CD1c-positive myeloid dendritic cell (primary cell): ENCODE measurements around the gene COBL.
"Not testable (repeated sequence)": the region's sequence is repeated elsewhere in the genome, so short reads cannot be mapped to it uniquely, and the experiment has no call there.

Experiments
- DNase-seq: peaks from one replicate; pipeline ENCODE4 v3.0.0-alpha.2; 2016; ENCODE audit errors: extremely low spot score

Gene COBL

DNA sequence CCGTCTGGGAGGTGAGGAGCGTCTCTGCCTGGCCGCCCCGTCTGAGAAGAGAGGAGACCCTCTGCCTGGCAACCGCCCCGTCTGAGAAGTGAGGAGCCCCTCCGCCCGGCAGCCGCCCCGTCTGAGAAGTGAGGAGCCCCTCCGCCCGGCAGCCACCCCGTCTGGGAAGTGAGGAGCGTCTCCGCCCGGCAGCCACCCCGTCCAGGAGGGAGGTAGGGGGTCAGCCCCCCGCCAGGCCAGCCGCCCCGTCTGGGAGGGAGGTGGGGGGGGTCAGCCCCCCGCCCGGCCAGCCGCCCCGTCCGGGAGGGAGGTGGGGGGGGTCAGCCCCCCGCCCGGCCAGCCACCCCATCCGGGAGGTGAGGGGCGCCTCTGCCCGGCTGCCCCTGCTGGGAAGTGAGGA lies 108.5 kb downstream of the COBL start:
- DNase-seq: not testable (repeated sequence)

DNA sequence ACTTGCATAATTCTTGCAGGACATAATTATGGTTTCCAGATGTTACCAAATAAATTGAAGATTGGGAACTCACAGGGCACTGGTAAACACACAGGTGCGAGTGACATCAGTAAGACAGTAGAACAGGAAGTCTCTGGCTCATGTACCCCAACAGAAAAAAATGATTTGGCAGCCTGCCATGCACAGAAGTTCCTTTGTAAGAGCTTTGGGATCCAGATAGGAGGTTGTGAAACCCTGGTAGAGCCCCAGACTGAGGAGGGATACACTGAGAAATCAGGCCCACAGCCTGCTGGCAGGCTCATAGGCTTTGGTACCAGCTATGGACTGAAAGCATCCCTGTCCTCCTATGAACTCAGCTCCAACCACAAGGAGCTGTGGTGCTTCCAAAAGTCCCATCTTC lies 118.0 kb downstream of the COBL start:
- no peak for DNase-seq

DNA sequence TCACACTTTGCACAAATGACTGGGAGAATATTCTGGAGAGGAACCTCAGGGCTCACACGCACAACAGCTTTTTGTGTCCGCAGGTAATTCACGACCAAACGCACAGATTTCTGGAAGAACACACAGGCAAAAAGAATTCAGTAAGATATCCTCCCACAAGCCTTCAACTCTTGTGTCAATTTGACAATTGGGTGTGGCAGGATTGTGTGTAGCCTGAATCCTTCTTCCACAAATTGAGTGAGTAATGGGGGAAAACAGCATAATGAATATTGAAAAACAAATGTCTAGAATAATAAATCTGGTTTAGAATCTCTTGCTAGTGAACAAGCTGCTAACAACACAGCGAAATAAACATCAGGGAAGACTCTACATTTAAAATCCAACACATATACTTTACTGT lies 125.6 kb downstream of the COBL start:
- DNase-seq: no peak

DNA sequence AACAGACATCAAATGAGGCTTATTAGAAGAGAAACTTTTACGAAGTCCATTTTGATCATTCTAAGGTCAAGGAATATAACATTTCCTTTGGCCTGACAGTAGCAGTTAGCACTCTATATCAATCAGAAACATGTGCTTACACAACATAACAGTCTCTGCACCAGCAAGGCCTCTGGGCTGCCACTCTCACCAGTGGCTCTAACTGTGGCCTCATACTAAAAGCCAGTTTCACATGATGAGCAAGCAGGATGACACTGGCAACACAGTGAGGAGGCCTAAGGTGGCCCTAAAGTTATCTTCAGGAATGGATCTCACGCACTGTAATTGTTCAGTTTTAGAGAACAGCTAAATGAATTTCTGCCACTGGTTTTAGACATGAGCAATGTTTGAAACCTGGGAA lies 126.8 kb downstream of the COBL start:
- no peak for DNase-seq

DNA sequence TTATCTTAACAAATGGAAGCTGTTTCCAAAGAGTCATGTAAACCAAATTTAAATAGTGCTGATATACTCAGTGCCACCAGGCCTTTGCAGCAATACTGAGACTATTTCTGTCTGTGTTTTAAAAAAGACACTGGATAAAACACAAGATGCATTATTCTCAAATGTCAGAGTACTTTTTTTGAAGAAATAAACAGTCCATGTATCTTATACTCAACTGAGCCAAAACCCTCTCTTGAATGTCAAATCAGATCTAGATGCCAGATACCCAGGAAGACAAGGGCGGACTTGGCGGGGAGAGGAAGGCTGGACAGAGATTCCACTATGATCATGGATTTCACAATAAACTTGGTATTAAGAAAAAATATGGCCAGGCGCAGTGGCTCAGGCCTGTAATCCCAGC lies 127.6 kb downstream of the COBL start:
- no peak for DNase-seq

DNA sequence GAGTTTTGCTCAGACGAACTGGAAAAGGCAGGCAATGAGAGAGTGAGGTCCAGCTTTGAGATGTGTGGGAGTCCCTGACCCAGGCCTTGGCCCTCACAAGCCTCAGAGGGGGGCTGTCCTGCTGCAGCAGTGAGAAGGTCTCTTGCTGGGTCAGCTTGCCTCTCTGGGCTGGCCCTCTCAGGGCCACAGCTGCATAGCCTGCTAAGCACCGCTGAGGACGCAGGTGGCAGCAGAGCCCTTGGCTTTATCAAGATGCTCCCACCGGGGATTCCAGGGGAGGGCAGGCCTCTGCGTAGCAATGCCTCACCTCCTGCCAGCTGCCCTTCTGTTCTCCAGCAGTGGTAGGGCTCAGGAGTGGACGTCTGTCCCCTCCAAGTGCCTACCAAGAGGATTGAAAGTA lies 128.7 kb downstream of the COBL start:
- no peak for DNase-seq

DNA sequence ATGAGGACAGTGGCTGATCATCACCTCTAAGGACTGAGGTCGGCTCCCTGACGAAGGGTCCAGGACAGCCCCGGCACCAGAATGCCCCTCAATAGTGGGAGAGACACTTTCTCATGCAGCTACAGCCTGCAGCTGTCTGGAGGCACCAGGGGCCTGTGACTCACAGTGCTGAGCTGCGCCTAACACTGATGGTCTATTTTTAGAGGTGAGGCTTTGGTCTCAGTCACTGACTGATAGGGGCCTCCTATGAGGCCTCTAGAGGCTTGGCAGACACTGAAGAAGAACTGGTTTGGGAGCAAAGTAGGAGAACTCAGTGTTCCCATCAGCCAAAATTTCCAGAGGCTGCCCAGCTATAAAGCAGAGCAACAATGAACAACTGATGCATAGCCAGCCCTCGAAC lies 130.1 kb downstream of the COBL start:
- DNase-seq: no peak

DNA sequence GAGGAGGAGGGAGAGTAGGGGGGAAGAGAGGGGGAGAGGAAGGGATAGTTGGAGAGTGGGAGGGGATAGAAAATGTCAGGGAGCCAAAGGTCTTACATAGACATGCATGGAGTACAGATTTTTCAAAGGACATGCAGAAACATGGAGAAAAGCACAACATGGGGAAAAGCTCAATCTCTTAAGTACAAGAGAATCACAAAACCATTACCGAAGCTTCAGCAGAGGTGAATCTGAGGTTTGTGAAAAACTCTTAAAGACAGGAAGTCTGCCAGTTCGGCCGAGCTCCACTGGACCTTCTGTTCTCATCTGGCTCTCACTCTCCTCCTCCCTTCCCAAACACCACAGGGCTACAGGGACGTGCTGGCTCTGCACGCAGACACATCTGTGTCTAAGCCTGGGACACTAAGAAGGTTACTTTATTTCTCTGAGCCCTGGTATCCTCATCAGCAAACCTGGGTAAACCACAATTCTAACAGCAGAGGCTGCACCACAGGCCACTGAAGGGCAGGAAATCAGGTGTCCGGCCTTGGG lies 133.9 kb downstream of the COBL start:
- no peak for DNase-seq

DNA sequence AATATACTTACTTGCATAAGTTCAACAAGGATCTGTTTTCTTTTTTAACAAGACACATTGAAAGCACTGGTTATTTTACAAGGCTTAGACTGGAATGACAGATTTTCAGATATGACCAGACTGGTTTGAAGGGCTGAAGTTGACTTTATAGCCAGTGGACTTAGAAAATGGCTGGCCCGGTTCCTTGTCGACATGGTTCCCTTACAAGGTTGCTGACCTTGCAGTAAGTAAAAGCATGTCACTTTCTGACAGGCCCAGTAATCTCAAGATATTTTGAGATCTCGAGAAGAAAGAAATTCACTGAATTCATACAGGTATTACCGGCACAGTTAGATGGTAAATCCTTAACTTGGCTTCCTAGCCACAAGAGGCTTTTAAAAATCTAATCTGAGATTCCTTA lies 136.5 kb downstream of the COBL start:
- no peak for DNase-seq

DNA sequence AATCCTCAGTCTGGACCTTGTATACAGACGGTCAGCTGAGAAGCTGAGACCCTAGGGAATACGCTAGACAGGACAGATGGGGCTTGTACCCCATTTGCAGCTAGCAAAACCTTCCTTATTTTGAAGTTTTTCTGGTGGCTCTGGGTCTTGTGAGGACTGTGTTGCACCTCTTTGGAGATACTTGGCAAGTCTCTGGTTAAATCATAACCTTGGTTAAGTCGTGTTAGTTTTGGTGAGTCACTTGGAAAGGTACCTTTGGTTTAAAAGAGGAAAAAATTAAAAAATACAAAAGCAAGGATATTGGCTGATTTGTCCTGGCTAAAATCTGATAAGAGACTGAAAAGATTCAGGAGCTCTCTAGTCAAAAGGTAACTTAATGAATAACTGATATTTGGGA lies 140.6 kb downstream of the COBL start:
- no peak for DNase-seq

DNA sequence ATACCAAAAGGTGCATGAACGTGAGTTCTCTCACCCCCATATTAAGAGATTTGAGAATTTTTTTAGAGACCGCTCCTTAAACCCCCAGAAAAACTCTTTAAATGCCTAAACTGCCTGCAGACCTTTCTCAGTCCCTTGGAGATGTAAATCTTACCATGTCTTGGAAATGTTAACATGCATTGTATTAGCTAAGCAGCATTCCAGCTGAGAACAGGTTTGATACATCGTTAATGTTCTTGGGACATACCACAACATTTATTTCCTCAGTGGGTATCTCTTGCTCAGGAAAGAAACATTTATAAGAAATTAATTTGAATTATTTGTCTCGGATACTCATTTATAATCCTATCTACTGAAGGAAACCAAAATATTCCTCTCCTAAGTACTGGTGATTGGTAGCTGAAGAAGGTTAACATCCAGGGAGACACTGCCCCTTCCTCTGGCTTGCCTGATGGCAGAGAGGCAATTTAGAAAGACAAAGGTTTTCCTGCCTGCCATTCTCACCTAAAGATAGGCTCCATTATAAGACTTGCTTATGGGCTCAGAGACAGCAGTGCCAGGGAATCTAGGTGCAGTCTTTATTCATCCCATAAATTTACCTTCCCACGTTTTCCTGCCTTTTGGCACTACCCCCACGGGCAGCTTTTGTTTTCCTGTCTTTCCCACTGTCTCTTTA lies 141.2 kb downstream of the COBL start:
- DNase-seq: no peak

DNA sequence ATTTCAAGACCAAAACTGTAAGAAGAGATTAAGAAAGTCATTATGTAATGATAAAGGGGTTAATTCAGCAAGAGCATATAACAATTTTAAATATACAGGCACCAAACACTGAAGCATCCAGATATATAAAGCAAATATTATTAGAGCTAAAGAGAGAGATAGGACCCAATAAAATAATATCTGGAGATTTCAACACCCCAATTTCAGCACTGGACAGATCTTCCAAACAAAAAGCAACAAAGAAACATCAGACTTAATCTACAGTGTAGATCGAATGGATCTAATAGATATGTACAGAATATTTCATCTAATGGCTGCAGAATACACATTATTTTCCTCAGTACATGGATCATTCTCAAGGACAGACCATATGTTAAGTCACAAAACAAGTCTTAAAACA lies 151.3 kb downstream of the COBL start:
- DNase-seq: no peak

DNA sequence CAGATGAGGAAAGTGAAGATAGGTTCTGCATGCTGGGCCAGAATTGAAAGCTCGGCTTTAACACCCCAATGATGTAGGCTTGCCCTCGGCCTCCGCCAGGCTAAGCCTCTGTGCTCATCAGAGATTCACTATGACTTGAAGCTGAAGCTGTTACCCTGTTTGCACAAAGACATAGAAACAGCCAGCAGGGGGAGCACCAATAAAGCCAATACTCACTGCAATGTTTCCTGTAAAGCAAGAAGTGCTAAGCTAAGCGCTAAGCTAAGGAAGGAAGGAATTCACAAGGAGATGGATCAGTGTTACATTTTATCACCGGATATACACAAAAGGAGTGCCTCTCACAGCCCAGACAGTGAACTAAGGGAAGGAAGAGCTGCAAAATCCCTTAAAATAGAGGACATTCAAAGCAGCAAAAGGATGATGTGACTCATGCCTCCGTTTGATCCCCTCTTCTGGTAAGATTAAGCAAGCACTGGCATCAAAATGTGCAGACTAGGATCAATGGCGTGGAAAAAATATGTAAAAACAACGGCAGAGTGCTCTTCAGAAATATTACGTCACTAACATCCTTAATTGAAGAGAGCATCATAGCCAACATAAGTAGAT lies 153.8 kb downstream of the COBL start:
- peak; percentile 69 for DNase-seq

DNA sequence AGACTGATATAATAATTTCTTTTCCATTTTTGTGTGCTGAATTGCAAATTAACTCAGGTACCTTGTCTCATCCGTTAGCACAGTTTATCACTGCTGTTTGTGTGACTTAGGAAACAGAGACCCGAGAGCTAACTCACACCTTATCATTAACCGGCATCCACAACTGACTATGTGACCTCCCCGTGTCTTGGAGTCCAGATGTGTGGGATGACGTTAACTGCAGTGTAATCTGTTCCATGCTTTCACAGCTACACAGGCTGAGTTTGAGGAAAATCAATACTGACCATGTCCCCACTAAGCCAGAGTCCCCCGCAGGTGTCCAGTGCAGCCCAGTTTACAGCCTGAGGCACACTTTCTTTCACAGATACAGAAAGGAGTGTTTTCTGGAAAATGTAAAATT lies 154.7 kb downstream of the COBL start:
- DNase-seq: no peak

DNA sequence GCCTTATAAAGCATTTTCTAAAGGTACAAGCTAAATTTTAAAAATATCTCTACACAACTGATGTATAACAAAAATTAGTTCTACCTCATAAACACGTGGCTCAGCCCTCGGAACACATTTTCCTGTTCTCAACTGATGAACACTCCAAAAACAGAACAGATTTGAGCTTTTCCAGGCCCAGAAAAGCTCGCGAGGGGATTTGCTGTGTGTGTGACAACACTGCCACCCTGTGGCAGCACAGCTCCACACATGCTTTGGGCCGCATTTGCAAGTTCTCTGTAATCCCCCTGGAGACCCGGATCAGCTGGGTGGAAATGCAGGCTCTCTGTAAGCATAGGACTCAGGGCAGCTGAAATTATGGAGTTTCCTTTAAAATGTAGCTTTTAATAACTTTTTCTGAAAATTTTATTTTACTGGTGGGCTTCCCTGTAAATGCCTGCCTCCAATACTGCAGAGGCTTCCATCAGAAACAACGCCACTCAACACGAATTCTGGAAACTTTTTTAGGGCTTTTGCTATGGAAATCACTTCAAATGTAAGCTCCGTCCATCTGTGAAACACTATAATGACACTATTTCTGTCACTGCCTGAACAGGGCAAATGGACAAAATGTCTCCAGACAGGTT lies 155.5 kb downstream of the COBL start:
- DNase-seq: peak; percentile 67

DNA sequence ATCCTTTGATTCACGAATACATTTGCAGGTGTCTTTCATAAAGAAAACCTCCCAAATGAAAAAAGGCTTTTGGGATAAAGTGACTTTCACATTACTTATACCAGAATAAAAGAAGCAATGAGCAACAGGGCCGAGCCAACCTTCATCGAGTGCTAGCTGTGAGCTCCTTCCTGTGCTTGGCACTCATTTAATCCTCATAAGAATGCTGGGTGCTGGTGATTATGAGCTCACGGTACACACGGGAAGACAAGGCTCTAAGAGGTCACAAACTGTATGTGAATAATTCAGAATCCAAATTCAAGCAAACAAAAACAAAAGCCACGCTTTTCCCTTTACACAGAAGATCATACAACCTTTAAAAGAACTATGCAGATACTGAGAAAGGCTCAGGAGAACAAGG lies 156.2 kb downstream of the COBL start:
- DNase-seq: no peak

DNA sequence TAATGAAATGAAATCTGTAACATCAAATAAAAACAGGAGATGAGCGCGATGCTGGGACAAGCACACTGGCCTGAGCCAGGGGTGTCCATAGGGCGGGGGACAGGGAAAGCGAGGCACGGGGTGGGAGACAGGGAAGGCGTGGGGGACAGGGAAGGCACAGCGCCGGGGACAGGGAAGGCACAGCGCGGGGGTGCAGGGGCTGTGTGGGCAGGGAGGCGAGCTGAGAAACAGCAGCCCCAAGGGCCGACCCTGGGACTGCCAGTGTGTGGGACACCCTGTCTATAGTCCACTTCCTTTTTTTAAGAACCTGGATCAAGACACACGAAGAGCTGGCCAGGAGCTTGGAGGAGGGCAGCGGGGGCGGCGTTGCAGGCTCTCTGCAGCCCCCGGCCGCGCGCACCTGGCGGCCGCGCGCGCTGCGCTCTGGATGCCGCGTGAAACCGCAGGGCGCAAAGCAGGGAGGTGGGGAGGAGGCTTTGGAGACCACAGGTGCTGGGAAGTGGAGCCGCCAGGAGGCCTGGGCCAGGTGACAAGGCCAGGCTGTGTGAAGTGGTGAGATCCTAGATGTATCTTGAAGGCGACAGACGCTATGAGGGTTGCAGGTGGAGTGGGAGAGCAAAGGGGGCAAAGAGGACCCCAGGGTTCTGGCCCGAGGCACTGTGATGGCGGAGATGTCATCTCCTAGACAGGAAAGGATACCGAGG lies 157.7 kb downstream of the COBL start:
- no peak for DNase-seq

DNA sequence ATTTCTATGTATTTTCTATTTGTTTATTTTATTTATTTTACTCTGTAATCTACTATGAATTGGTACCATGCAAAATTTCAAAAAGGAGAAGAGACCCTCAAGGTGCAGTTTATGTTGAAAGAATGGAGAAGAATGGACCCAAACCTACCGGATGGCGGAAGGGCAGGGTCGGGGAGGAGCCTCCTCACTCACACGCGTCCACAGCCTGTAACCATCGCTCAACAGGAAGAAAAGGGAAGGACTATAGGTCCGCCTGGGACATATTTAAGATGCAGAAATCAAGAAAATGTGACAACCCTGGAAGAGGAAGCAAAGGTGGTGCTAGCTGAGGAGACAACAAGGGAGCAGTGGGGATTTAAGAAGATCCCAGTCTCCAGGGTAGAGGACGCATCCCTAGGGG lies 158.4 kb downstream of the COBL start:
- peak; percentile 19 for DNase-seq

DNA sequence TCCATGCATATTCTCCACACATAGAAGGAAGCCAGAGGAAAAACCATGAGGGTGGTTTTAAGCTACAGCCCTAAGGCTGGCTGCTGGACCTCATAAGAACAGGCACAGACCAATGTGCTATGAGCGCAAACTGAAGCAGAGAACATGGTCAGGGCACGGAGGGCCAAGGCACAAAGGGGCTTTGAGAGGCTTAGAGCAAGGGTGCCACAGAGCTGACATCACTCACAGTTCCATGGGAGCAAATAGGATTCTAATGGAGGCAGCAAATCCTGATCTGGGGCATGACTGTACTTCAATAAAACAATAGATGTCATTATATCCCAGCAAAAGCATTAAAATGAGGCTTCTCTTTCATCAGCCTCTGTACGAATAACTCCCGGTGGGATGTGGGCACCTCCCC lies 162.4 kb downstream of the COBL start:
- DNase-seq: no peak

DNA sequence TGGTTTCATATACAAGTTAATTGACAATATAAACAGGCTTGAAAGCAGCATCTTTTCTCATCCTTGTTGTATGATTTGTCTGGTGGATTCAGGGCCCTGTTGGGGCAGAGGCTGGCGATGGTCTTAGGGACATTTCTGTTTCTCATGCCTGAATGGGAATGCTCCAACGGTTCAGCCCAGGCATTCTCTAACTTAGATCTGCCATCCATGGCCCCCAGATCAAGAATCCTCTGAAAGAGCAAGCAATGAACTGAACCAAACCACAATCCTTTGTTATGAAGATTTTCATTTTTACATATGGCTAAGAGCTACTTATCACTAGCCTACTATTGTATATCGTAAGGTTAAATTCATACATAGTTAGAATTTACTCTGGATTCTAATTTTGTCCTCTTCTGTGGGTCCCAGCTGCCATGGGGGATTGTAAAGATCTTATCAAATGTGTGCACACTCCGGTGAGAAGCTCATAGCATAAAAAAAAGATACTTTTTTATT lies 163.9 kb downstream of the COBL start:
- DNase-seq: no peak

DNA sequence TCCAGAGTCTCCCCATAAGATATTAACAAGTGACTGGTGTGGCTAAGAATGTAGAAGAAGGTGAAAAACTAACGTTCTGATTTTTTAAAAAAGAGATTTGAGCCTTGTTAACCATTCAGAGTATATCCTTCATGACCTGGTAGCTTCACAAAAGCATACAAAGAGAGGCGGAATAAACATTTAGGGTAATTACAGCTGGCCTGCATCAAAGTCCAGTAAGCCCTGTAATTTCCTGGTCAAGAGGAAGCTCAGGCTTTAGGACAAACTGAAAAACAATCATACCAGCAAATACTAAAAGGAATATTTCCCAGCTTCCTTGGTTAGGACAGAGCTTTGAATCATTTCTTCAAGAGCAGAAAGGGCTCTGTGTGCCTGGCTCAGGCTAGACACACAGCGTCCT lies 165.2 kb downstream of the COBL start:
- no peak for DNase-seq

DNA sequence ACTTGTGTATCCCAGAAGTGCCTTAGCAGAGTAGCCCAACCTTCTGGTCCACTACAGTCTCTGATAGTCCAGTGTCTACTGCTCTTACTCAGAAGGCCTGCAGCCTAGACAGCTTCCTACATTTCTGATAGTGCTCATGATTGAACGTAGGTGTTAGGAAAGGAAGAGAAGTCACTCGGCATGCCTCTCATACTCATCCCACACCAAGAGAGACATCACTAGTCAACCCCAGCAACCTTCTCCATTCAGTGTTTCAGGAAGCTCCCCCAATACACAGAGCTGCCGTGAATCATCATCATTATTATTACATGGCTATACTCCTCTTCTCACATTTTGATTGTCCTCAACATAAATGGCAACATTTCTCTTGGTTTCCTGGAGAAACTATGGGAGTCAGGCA lies 166.4 kb downstream of the COBL start:
- DNase-seq: no peak

DNA sequence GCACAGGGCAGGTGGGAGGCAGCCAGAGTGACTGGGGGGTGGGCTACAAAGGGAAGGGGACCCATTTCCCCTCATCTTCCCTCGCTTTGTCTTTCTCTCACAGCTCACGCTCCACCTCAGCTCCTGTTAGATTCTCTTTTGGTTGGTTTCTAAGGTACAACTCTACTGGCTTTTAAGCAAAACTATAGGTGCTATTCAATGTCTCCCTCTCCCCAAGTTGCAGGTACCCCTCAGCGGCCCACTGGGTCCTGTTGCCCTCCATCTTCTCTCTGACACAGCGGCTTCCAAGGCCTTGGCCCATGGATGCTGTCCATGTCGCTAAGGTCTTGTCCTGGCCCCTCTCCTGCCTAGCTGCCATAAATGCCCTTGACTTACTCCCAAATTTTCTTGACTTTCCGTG lies 168.4 kb downstream of the COBL start:
- no peak for DNase-seq
